A549 treated with AZD9567 at 1 μM for 4 hours (cell line): ENCODE data around the gene CCR6. TPM values are rescaled to one million over a fixed set of nuclear protein-coding genes. Genes with fewer than 3 reads are reported as not detected.

ENCODE experiments used
- total RNA-seq: library from RNA; stranded (reverse); fragments of 200-300 nt; extraction: Qiagen RNA extraction; gene quantifications from 5 replicates; pipeline ENCODE4 v1.2.3, GENCODE V29; 2022; ENCODE audit not compliant: insufficient read depth

The CCR6 gene
- total RNA-seq: 0.02 TPM in 1 of 5 replicates, not detected in the others

GRCh38 chr6:167122827-167123657 is at the start of gene CCR6:
TSS of gene CCR6 (plus strand) at chr6:167123096. CDS start at chr6:167136135, 13,039 bp downstream.

GRCh38 chr6:167157863-167158262 is 35.0 kb downstream of the CCR6 start, which contains the start of gene GPR31:
TSS of gene GPR31 (minus strand) at chr6:167157980. CDS start at chr6:167157831, 149 bp downstream.

Other genes with a start within 250 kb of the CCR6 start
- 15.5 to 27.9 TPM (median 16.1 TPM) in 5 replicates for gene RNASET2, start 166.5 kb upstream of the CCR6 start, total RNA-seq
- 9.4 to 10.4 TPM (median 9.9 TPM) in 5 replicates for gene CEP43, start 123.7 kb upstream of the CCR6 start, total RNA-seq
- gene GPR31, start 34.9 kb downstream of the CCR6 start, total RNA-seq: not detected in 5 replicates
- gene UNC93A, start 168.2 kb downstream of the CCR6 start, total RNA-seq: not detected in 5 replicates
- not detected in 5 replicates for gene TTLL2, start 202.0 kb downstream of the CCR6 start, total RNA-seq